Activated CD4-positive, alpha-beta T cell treated with anti-CD3 and anti-CD28 coated beads, Interleukin-2, amount 50 U/mL, for 4 hours (primary cell): Measurements from ENCODE around the gene KISS1.
"Not testable (repeated sequence)": the region's sequence is repeated elsewhere in the genome, so short reads cannot be mapped to it uniquely, and the experiment has no call there.

Source experiments
- DNase-seq, 2 experiments: peaks; one replicate each; pipeline ENCODE4 v3.0.0-alpha.2; 2020

KISS1 gene

DNA sequence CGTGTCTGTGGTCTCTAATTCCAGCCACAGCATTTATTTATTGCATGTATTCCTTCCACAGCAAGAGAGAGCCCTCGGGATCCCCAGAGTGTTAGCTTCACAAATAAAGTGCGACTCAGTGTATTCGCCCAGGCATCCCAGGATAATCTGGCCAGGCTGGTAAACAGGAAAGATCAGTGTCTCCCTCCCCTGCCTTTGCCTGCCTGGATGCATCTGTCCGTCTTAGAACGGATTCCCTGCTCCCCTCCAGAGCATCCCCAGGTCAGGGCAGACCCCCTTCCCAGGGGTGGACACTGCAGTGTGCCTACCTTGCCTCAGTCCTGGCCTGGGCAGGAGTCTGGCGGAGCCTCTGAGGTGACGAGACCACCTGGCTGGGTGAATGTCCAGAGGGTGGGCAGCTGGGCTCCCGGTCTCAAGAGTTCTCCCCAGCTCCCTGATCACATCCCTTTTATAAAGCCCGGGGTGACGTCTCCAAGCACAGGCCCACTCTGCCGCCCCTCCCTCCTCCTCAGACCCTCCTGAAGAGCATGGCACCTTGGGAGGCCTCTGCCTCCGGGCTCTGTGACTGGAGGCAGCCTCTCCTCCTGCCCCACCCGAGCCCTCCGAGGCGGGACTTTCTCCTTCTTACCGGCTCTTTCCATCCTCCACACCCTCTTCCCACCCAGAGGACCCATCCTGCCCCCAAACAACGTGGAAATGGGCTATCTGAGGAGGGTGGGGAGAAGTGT lies at the start of gene KISS1:
Gene KISS1, minus strand, starts transcription at position 424 of the 728 bp plus-strand sequence. CDS start 3,615 bp downstream, outside the sequence.
- DNase-seq = no peak

GRCh38 chr1:204242920-204243319 lies 46.6 kb upstream of the KISS1 start:
- no peak for DNase-seq

DNA sequence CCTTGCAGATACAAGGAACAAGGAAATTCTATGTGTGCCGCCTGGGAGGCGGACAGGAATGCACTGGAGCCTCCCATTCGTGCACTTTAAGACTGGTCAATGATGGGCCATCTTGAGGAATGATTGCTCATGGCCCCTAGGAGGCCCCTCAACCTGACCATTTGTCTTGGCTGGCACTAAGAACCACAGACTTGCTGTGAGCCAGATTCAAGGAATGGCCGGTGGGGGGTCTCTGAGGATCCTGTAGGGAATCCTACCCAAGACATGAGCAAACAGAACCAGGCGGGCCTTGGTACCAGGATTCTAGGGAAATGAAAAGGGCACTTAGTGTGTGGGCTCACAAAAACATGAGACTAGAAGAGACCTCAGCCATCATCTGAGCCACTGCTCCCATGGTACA lies 45.6 kb upstream of the KISS1 start:
- no peak for DNase-seq

DNA sequence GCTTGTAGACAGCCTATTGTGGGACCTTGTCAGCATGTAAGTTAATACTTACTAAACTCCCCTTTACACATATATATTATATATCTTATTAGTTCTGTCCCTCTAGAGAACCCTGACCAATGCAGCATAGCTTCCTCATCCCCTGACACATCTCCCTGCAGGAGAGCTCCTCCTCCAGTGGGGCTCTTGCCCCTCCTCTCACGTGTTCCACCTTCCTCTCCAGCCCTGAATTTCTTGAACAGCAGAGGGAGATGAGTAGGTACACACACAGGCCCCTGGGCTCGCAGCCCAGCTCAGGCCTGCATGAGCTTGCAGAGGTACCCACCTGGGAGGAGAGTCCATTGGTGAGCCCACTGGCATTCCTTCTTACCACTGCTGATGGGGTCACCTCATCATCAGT lies 44.8 kb upstream of the KISS1 start:
- DNase-seq = no peak

- no peak for DNase-seq
These were observed 43.9 kb upstream of the KISS1 start for GRCh38 chr1:204240233-204240632.

DNA sequence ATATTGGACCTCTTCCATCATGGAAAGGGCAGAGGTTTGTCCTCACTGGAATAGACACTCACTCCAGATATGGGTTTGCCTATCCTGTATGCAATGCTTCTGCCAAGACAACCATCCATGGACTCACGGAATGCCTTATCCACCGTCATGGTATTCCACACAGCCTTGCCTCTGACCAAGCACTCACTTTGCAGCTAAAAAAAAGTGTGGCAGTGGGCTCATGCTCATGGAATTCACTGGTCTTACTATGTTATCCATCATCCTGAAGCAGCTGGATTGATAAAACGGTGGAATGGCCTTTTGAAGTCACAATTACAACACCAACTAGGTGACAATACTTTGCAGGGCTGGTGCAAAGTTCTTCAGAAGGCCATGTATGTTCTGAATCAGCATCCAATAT lies 43.1 kb upstream of the KISS1 start:
- DNase-seq = not testable (repeated sequence)

- DNase-seq = not testable (repeated sequence)
These were observed 42.2 kb upstream of the KISS1 start for GRCh38 chr1:204238520-204238919.

DNA sequence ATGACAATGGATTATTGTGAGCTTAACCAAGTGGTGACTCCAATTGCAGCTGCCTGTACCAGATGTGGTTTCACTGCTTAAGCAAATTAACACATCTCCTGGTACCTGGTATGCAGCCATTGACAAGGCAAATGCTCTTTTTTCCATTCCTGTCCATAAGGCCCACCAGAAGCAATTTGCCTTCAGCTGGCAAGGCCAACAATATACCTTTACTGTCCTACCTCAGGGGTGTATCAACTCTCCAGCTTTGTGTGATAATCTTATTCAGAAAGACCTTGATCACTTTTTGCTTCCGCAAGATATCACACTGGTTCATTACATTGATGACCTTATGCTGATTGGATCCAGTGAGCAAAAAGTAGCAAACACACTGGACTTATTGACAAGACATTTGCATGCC lies 41.2 kb upstream of the KISS1 start:
- not testable (repeated sequence) for DNase-seq

- DNase-seq = no peak
These were observed 36.2 kb upstream of the KISS1 start for GRCh38 chr1:204232526-204232925.

GRCh38 chr1:204230211-204230610 lies 33.9 kb upstream of the KISS1 start:
- DNase-seq = no peak

DNA sequence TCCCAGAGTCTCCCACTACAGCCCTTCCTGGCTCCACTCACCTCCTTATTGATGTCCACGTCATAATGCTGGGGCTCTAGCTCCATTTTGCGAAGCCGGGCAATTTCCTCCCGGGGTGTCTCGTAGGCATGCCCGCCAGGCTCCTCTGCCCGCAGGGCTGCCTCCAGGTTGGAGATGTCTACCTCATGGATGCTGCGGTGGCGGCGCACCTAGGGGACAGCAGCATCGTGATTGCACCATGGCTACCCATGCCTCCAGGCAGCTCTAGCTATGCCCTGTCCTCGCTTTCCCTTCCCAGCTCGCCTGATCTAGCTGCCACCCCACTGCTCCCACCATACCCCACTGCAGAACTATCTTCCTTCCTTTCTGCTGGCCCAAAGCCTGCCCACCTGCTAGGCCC lies 32.6 kb upstream of the KISS1 start:
- DNase-seq = no peak

- DNase-seq = no peak
These were observed 31.9 kb upstream of the KISS1 start for GRCh38 chr1:204227996-204228785.

- no peak for DNase-seq
These were observed 31.1 kb upstream of the KISS1 start for GRCh38 chr1:204227351-204227750.

DNA sequence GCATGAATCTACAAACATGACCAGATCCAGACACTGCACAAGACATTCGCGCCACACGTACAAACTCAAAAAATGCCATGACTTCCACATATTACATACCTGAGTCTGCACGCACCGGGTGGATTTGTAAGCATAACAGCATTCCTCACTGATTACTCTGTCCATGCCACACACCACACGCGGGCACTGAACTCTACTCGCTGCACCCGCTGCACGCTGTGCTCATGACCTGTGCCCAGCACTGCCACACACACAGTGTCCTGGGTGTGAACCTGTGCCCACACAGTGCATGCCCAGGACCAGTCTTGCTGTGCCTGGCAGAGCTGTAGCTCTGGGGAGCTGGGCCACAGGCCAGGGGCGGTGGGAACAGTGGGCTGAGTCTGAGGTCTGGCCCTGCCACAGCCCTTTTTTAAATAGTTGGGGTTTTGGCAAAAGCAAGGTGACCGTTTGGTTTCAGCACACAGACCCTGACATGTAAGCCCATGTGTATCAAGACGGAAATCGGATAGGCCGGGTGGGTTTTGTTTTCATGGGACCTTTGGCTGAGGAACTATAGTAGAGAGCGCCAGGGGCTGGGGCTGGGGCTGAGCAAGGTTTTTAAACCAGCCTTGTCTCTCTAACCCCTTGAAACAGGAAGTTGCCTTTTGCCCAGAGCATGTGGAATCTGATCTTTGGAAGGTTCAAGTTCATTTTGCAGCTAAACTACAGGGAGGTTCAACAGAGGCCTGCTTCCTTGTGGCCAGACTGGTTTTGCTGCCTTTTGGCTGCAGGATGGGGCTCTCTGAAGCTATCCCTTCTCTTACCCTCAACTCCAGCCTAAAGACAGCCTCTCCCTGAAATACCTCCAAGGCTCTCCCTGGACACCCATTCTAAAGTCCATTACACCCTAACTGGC lies 29.8 kb upstream of the KISS1 start:
- DNase-seq = no peak

DNA sequence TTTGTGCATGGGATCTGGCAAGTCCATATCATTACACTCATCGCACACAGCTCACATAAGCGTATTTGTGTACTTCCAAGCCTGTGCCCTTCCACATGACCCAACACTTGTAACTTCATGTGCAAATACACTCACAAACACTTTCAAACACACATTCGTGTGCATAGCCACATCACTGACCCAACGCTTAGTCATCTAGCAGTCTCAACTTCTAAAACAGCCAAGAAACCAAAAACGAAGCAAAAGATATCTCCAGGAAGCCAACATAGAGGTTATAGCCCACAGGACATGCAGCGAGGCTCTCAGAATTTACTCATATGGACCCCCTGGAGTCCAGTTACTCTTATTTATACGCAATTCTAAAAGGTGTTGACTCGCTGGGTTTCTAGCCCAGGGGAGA lies 28.4 kb upstream of the KISS1 start:
- no peak for DNase-seq

DNA sequence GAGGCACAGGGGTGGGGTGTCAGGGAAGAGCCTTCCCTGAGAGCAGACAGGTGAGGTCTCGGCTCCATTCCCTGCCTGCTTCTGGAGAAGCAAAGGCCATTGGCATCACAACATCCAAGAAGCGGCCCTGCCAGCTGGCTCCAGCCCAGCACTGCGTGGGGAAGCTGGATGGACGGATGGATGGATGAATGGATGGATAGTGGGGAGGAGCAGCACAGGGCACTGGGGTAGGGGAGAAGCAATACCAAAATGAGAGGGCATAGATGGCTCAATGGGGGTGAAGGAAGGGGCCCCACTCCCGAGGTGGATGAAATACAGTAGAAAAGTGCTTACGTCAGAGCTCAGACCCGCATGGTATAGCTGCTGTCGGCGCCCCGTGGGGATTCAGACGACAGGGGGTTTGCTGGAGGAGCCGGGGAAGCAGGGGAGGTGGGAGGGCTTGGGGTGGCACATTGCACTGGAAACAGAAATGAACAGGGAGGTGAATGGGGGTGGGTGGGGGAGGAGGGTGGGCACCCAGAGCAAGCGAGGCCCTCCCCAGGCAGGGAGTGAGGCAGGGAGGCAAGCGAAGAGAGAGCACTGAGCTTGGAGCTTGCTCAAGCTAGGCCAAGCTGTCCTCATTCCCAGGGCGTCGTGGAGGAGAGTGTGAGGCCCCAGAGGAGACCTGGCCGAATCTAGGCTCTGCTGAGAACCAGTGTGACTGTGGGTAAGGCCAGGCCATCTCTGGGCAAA lies 27.0 kb upstream of the KISS1 start:
- DNase-seq = no peak

DNA sequence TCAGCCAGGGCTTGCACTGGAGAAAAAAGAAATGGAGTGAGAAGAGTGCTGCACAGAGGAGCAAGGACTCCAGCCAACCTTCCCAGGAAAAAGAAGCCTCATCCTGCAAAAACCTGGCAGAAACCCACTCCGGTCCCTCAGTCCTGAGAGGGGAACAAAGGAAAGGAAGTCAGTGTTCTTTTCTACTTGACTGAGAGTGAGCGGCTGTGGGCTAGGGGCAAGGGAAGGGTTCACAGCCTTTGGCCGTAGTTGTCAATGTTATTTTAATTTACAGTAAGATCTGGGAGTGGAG lies 26.4 kb upstream of the KISS1 start:
- DNase-seq = no peak

- no peak for DNase-seq
These were observed 25.9 kb upstream of the KISS1 start for GRCh38 chr1:204222006-204222763.

DNA sequence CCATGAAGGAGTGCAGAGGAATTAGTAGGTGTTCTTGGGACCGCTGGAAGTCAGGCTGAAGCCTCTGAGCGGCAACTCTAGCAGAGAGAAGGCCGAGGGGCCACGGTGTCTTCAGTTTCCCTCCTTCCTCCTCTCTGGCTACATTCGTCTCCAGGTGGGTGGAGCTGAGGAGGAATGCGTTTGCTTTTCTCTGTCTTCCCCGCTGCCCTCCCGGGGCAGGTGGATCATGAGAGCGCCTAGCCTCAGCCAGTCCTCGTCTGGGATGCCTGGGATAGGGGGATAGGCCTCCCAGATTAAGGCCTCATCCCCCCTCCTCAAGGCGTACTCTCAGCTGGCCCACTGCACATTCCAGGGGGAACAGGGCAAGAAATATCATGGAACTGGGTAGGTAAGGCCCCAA lies 25.0 kb upstream of the KISS1 start:
- no peak for DNase-seq

- no peak for DNase-seq
These were observed 23.8 kb upstream of the KISS1 start for GRCh38 chr1:204219971-204220616.

GRCh38 chr1:204218552-204218951 lies 22.3 kb upstream of the KISS1 start:
- no peak for DNase-seq

DNA sequence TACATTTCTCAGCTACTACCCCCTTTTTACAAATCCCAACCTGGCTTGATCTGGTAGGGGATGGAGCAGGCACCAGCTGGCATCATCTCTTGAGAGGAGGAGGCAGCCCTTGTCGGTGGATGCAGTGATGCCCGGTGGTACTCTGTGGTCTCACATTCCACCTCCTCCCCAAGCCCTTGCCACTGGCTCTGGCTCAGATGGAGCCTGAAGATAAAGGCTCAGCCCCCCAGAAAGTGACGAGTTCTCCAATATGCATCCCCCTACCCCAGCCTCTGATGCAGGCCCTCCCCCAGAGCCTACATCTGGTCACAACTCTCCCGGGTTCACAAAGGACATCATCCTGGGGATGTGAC lies 21.3 kb upstream of the KISS1 start:
- no peak for DNase-seq
